ENCODE data around the gene MISP.

MISP gene

DNA sequence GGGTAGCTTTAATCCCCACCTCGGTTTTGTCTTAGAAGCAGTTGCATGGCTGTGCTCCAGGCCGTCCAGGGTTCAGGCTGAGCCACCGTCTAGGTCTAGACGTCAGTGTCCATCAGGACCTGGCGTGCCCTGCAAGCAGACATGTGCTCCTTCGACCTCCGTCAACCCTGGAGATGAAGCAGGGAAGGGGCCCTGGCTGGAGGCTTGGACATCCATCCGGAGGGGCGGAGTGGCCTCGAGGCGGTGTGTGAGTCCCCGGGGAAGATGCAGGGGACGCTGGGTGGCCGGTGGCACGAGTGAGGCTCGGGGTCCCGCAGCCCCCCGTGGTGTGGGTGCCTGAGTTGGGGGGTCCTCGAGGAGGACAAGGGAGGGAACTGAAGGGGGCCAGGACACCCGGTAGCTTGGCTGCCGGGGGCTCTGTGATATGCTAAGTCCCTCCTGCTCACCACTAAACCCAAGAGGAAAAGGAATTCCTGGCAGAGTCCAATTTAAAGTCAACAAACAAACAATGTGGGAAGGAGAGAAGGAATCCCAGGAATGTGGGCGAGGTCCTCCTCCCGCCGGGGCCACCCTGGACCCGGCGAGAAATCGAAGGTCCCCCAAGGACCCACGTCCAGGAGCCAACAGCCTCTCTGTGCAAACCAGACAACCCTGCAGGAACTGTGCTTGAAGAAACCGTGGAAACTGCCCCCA, 31.4 kb downstream of the MISP start:
- H3K4me3 ChIP-seq (ENCODE audit: low read length): peak overlapping the region; percentile 73
- peak overlapping the region; percentile 77 for H3K9ac ChIP-seq (ENCODE audit: low read length)
- no peaks in the 10 kb centered on the region for H3K9me3 ChIP-seq (ENCODE audit: control insufficient read depth, low read length)
- no peaks in the 10 kb centered on the region for H3K27me3 ChIP-seq (replicated peaks; ENCODE audit: control insufficient read depth, insufficient read depth, low read length)
- H3K4me1 ChIP-seq (ENCODE audit: control insufficient read depth, insufficient read depth, low read length): peaks cover 23% of the 10 kb centered on the region
- no peaks in the 10 kb centered on the region for H3K36me3 ChIP-seq (ENCODE audit: control insufficient read depth, insufficient read depth, low read length, severe bottlenecking)
- peak; percentile 81 for DNase-seq (ENCODE audit: low read depth)

DNA sequence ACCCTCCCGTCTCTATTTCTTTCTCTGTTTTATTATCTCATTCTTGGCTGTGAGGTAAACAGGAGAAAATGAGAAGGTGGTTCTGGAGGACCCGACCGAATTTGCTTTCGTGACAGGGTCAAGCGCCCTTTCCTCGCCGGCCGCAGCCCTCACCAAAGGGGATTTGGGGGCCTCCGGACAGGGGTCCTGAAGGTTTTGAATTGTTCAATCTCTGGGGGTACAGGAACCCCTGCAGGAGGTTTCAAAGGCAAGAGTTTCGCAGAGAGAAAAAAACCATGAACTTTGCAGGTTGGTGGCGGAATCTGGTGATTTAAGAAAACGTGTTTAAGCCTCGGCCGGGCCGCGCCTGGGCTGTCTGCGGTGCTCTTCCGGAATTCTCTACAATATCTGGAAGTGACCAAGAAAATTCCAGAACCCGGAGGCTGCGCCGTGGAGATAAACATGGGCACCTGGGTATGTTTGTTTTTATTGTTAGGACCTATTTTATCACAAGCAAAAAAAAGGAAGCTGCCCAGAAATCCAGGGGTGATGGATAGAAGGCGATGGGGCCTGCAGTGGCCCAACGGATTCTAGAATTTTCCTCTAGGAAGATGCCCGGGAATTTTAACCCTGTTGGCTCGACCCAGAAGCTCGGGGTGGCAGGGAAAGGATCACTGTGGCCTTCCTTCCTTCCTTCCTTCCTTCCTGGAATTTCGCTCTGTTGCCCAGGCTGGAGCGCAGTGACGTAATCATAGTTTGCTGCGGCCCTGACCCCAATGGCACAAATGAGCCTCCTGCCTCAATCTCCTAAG, 32.2 kb downstream of the MISP start:
- Histone ChIP-seq H3K4me1 (ENCODE audit: control insufficient read depth, insufficient read depth, low read length) (peaks cover 23% of the 10 kb centered on the region), H3K4me3 (ENCODE audit: low read length) (peak overlapping the region; percentile 73), H3K9me3 (ENCODE audit: control insufficient read depth, low read length) (no peaks in the 10 kb centered on the region), H3K9ac (ENCODE audit: low read length) (peak overlapping the region; percentile 77), H3K27me3 (replicated peaks; ENCODE audit: control insufficient read depth, insufficient read depth, low read length) (no peaks in the 10 kb centered on the region), H3K36me3 (ENCODE audit: control insufficient read depth, insufficient read depth, low read length, severe bottlenecking) (no peaks in the 10 kb centered on the region)
- no peak for DNase-seq (ENCODE audit: low read depth)

DNA sequence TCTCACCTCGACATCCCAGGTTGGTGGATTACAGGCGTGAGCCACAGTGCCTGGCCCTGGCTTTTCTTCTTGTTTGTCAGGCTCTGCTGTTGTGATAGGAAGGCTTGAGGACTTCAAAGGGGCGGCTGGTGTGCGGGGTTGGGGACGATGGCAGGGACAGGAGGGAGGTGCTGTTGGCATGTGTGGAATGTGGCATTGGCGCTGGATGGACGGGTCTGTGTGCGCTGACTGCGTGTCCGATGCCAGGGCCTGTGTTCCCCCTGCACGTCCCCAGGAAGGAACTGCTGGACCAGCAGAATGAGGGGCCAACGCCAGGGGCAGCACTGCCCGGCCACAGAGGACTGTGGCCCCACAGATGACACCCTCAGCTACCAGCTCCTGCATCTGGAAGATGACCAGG, 33.6 kb downstream of the MISP start:
- Histone ChIP-seq H3K27me3 (replicated peaks; ENCODE audit: control insufficient read depth, insufficient read depth, low read length) (no peaks in the 10 kb centered on the region), H3K9ac (ENCODE audit: low read length) (no peak overlapping the region), H3K4me1 (ENCODE audit: control insufficient read depth, insufficient read depth, low read length) (peaks cover 28% of the 10 kb centered on the region), H3K9me3 (ENCODE audit: control insufficient read depth, low read length) (no peaks in the 10 kb centered on the region), H3K36me3 (ENCODE audit: control insufficient read depth, insufficient read depth, low read length, severe bottlenecking) (no peaks in the 10 kb centered on the region), H3K4me3 (ENCODE audit: low read length) (no peak overlapping the region)
- no peak for DNase-seq (ENCODE audit: low read depth)

DNA sequence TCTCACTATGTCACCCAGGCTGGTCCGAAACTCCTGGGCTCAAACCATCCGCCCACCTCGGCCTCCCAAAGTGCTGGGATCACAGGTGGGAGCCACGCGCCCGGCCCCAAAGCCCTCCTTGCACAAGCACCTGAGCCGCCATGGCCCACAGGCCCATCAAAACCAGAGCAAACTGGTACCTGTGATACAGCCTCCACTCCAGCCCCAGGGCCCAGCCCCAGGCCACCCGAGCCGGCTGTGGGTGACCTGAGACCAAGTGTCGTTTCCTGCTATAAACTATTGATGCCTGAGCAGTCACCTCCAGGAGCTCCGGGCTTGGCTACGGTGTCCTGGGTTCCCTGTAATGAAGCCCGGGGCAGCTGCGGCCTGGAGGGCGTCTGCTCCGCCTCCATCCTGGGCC, 36.6 kb downstream of the MISP start:
- no peak for DNase-seq (ENCODE audit: low read depth)
- Histone ChIP-seq H3K9ac (ENCODE audit: low read length) (no peak overlapping the region), H3K4me1 (ENCODE audit: control insufficient read depth, insufficient read depth, low read length) (peaks cover 22% of the 10 kb centered on the region), H3K9me3 (ENCODE audit: control insufficient read depth, low read length) (no peaks in the 10 kb centered on the region), H3K36me3 (ENCODE audit: control insufficient read depth, insufficient read depth, low read length, severe bottlenecking) (no peaks in the 10 kb centered on the region), H3K4me3 (ENCODE audit: low read length) (no peak overlapping the region), H3K27me3 (replicated peaks; ENCODE audit: control insufficient read depth, insufficient read depth, low read length) (no peaks in the 10 kb centered on the region)

DNA sequence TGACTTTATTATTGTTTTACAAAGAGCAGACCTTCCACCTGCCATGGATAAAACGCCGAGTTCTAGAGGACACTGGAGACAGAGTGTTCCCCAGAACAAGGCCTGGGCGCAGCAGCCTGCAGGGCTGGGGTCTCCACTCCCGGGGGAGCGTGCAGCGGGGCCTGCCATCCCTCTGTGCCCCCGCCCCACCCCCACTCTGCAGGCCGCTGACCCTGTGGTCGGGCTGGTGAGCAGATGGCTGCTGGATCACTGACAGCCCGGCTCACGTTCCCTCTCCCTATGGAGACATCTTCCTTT, 37.7 kb downstream of the MISP start:
- H3K4me3 ChIP-seq (ENCODE audit: low read length): no peak overlapping the region
- no peaks in the 10 kb centered on the region for H3K27me3 ChIP-seq (replicated peaks; ENCODE audit: control insufficient read depth, insufficient read depth, low read length)
- H3K9ac ChIP-seq (ENCODE audit: low read length): peak overlapping the region; percentile 70
- H3K4me1 ChIP-seq (ENCODE audit: control insufficient read depth, insufficient read depth, low read length): peaks cover 13% of the 10 kb centered on the region
- no peaks in the 10 kb centered on the region for H3K36me3 ChIP-seq (ENCODE audit: control insufficient read depth, insufficient read depth, low read length, severe bottlenecking)
- no peak for DNase-seq (ENCODE audit: low read depth)
- H3K9me3 ChIP-seq (ENCODE audit: control insufficient read depth, low read length): no peaks in the 10 kb centered on the region

DNA sequence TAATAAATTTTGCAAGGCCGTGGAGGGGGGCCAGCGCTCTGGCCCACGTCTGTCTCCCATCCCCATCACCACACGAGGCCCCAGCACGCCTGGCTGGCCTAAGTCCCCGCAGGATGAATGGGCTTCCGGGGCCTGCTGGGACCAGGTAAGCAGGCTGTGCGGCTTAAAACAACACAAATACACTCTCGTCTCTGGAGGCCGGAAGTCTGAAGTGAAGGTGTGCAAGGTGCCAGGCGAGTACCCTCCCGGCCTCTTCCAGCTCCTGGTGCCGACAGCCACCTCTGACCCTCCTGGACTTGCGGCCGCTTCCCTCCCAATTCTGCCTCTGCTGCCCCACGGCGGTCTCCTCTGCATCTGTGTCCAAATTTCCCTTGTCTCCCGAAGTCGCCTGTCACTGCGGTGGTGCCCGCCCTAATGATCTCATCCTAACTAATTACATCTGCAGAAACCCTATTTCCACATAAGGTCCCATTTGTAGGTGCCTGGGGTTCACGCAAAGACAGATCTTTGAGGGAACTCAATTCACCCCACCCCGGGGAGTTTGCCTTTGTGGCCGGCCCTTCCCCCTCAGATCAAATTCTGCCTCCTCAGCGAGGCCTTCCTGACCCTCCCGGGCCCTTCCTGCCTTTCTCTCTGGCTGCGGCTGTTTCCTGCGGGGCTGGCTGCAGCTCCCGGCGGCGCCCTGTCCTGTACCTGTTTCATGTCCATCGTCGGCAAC, 38.2 kb downstream of the MISP start:
- Histone ChIP-seq H3K4me1 (ENCODE audit: control insufficient read depth, insufficient read depth, low read length) (peaks cover 13% of the 10 kb centered on the region), H3K9ac (ENCODE audit: low read length) (peak overlapping the region; percentile 70), H3K4me3 (ENCODE audit: low read length) (no peak overlapping the region), H3K27me3 (replicated peaks; ENCODE audit: control insufficient read depth, insufficient read depth, low read length) (no peaks in the 10 kb centered on the region), H3K36me3 (ENCODE audit: control insufficient read depth, insufficient read depth, low read length, severe bottlenecking) (no peaks in the 10 kb centered on the region), H3K9me3 (ENCODE audit: control insufficient read depth, low read length) (no peaks in the 10 kb centered on the region)
- peak; percentile 27 for DNase-seq (ENCODE audit: low read depth)

DNA sequence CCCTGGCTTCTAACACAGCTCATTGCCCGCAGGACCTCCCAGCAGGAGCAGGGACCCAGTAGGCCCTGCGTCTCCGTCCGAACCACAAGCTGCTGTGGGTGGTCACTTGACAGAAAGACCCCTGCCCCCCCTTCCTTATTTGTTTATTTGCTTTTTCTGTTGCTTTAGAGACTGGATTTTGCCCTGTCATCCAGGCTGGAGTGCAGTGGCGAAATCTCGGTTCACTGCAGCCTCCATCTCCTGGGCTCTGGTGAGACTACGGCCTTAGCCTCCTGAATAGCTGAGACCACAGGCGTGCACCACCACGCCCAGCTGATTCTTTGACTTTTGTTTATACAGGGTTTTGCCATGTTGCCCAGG, 38.8 kb downstream of the MISP start:
- Histone ChIP-seq H3K9ac (ENCODE audit: low read length) (peak overlapping the region; percentile 70), H3K36me3 (ENCODE audit: control insufficient read depth, insufficient read depth, low read length, severe bottlenecking) (no peaks in the 10 kb centered on the region), H3K27me3 (replicated peaks; ENCODE audit: control insufficient read depth, insufficient read depth, low read length) (no peaks in the 10 kb centered on the region), H3K4me3 (ENCODE audit: low read length) (no peak overlapping the region), H3K4me1 (ENCODE audit: control insufficient read depth, insufficient read depth, low read length) (peaks cover 13% of the 10 kb centered on the region), H3K9me3 (ENCODE audit: control insufficient read depth, low read length) (no peaks in the 10 kb centered on the region)
- no peak for DNase-seq (ENCODE audit: low read depth)

DNA sequence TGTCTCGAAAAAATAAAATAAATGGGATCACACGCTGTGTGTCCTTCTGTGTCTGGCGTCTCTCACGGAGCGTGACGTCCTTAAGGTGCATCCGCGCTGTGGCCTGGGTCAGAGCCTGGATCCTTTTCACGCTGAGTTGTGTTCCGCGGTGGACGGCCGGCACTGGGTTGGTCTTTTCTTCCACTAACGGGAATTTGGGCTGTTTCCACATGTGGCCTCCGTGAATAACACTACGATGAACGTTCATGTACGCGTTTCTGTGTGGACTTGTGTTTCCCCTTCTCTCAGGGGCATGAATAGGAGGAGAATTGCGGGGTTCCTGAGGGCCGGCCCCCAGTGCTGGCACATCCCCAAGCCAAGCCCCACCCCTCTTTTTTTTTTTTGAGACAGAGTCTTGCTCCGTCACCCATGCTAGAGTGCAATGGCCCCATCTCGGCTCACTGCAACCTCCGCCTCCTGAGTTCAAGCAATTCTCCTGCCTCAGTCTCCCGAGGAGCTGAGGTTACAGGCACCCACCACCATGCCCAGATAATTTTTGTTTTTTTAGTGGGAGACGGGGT, 40.2 kb downstream of the MISP start:
- no peak overlapping the region for H3K9ac ChIP-seq (ENCODE audit: low read length)
- H3K4me3 ChIP-seq (ENCODE audit: low read length): no peak overlapping the region

DNA sequence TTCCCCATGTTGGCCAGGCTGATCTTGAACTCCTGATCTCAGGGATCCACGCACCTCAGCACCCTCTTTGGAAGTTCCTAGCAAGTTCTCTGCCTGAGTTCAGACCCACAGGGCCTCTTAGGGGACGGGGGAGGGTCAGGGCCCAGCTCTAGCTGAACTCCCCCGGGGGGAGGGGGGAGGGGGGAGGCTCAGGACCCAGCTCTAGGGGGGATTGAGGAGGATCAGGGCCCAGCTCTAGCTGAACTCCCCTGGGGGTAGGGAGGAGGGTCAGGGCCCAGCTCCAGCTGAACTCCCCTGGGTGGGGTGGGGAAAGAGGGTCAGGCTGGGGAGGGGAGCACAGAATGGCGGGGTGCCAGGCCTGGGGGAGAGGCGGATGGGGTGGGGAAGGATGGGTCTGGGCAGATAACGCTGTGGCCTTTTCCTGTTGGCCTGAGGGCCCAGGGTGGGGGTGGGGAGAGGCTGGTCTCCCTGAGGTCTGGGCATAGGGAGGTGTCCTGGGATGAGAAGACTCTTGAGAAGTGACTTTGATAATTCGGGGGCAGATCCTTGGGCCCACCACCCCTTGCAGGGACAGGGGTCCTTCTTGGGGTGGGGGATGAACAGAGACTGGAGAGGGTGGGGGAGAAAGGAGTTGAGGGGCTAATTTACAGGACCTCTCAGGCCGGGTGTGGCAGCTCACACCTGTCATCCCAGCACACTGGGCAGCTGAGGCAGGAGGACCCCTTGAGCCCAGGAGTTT, 40.8 kb downstream of the MISP start:
- no peaks in the 10 kb centered on the region for H3K9me3 ChIP-seq (ENCODE audit: control insufficient read depth, low read length)
- no peak overlapping the region for H3K4me3 ChIP-seq (ENCODE audit: low read length)
- H3K36me3 ChIP-seq (ENCODE audit: control insufficient read depth, insufficient read depth, low read length, severe bottlenecking): no peaks in the 10 kb centered on the region
- DNase-seq (ENCODE audit: low read depth): no peak
- H3K27me3 ChIP-seq (replicated peaks; ENCODE audit: control insufficient read depth, insufficient read depth, low read length): no peaks in the 10 kb centered on the region
- peaks cover 27% of the 10 kb centered on the region for H3K4me1 ChIP-seq (ENCODE audit: control insufficient read depth, insufficient read depth, low read length)
- H3K9ac ChIP-seq (ENCODE audit: low read length): no peak overlapping the region

More for the DNA sequence above, 40.2 kb downstream of the MISP start:
- no peak for DNase-seq (ENCODE audit: low read depth)
- Histone ChIP-seq H3K27me3 (replicated peaks; ENCODE audit: control insufficient read depth, insufficient read depth, low read length) (no peaks in the 10 kb centered on the region), H3K36me3 (ENCODE audit: control insufficient read depth, insufficient read depth, low read length, severe bottlenecking) (no peaks in the 10 kb centered on the region), H3K4me1 (ENCODE audit: control insufficient read depth, insufficient read depth, low read length) (peaks cover 24% of the 10 kb centered on the region), H3K9me3 (ENCODE audit: control insufficient read depth, low read length) (no peaks in the 10 kb centered on the region)

DNA sequence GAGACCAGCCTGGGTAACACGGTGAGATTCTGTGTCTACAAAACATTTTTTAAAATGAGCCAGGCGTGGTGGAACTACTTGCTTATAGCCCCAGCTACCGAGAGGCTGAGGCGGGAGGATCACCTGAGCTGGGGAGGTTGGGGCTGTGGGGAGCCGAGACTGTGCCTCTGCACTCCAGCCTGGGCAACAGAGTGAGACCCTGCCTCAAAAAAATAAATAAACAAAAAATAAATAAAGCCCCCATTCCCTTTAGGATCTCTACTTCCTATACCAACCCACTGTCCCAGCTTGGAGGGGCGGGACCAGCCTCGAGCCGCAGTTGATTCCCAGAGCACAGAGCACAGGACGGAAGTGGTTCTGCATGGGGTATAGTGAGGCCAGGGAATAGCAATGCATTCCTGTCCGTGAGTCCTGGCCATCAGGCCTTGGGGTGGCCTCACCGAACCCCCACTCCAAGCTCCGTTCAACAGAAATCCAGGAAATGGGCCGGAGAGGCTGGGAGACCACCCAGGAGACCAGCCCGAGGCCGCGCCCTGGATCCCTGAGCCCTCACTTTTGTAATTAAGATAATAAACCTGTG, 41.5 kb downstream of the MISP start:
- peaks cover 27% of the 10 kb centered on the region for H3K4me1 ChIP-seq (ENCODE audit: control insufficient read depth, insufficient read depth, low read length)
- no peaks in the 10 kb centered on the region for H3K36me3 ChIP-seq (ENCODE audit: control insufficient read depth, insufficient read depth, low read length, severe bottlenecking)
- H3K4me3 ChIP-seq (ENCODE audit: low read length): no peak overlapping the region
- H3K27me3 ChIP-seq (replicated peaks; ENCODE audit: control insufficient read depth, insufficient read depth, low read length): no peaks in the 10 kb centered on the region
- no peak for DNase-seq (ENCODE audit: low read depth)
- H3K9me3 ChIP-seq (ENCODE audit: control insufficient read depth, low read length): no peaks in the 10 kb centered on the region
- H3K9ac ChIP-seq (ENCODE audit: low read length): no peak overlapping the region

All from adipocyte (in vitro differentiated cells).